Measurements from ENCODE around the gene CCSAP. TPM values are rescaled to one million over a fixed set of nuclear protein-coding genes. Genes with fewer than 3 reads are reported as not detected.

The CCSAP gene
- total RNA-seq, 1 donor from 2014 or later, result 2.5 TPM

DNA sequence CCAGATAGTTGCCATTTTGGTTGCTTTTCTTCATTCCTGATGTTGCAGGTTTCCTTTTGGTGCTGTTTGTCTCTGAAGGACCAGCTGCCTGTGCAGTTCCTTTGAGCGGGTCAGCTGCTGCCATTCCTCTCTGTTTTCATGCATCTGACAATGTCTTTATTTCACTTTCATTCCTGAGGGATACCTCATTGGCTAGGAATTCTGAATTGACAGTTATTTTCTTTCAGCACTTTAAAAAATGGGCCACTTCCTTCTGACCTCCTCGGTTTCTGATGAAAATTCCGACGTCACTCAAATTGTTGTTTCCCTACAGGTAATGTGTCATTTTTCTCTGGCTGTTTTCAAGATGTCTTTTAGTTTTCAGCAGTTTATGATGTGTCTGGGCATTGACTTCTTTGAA is 24.8 kb downstream of the CCSAP start:
- Histone ChIP-seq H3K27me3 (ENCODE audit: low read depth) (no peaks in the 10 kb centered on the region), H3K36me3 (peaks cover 27% of the 10 kb centered on the region), H3K4me3 (no peak overlapping the region), H3K9me3 (replicated peaks) (no peaks in the 10 kb centered on the region), H3K27ac (replicated peaks) (no peak overlapping the region), H3K4me1 (no peaks in the 10 kb centered on the region)
- intact Hi-C loops (cut with micrococcal nuclease), result no loop called here
- TF ChIP-seq, protein P1, sequence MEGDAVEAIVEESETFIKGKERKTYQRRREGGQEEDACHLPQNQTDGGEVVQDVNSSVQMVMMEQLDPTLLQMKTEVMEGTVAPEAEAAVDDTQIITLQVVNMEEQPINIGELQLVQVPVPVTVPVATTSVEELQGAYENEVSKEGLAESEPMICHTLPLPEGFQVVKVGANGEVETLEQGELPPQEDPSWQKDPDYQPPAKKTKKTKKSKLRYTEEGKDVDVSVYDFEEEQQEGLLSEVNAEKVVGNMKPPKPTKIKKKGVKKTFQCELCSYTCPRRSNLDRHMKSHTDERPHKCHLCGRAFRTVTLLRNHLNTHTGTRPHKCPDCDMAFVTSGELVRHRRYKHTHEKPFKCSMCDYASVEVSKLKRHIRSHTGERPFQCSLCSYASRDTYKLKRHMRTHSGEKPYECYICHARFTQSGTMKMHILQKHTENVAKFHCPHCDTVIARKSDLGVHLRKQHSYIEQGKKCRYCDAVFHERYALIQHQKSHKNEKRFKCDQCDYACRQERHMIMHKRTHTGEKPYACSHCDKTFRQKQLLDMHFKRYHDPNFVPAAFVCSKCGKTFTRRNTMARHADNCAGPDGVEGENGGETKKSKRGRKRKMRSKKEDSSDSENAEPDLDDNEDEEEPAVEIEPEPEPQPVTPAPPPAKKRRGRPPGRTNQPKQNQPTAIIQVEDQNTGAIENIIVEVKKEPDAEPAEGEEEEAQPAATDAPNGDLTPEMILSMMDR (IDR thresholded peaks at IDR 0.05; ENCODE audit: borderline replicate concordance), result no peak
- no peak for DNase-seq

DNA sequence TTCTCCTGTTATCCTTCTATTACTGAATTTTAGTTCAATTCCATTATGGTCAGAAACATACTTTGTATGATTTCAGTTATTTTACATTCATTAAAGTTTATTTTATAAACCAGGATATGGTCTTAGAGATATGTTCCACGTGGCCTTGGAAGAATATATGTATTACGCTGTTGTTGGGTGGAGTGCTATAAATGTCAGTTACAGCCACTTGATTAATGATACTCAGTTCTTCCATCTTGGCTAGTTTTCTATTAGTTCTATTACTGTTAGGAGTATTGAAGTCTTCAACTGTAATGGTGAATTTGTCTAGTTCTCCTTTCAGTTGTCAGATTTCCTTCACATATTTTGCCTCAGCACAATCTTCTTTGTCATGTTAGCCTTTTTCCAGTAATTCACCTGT is 26.7 kb downstream of the CCSAP start:
- peaks cover 18% of the 10 kb centered on the region for H3K36me3 ChIP-seq
- H3K27ac ChIP-seq (replicated peaks), result no peak overlapping the region
- intact Hi-C loops (cut with micrococcal nuclease), result no loop called here
- H3K4me1 ChIP-seq, result no peaks in the 10 kb centered on the region
- DNase-seq, result no peak
- no peaks in the 10 kb centered on the region for H3K27me3 ChIP-seq (ENCODE audit: low read depth)
- no peaks in the 10 kb centered on the region for H3K9me3 ChIP-seq (replicated peaks)
- no peak overlapping the region for H3K4me3 ChIP-seq
- TF ChIP-seq, protein P1 (IDR thresholded peaks at IDR 0.05; ENCODE audit: borderline replicate concordance), result no peak

DNA sequence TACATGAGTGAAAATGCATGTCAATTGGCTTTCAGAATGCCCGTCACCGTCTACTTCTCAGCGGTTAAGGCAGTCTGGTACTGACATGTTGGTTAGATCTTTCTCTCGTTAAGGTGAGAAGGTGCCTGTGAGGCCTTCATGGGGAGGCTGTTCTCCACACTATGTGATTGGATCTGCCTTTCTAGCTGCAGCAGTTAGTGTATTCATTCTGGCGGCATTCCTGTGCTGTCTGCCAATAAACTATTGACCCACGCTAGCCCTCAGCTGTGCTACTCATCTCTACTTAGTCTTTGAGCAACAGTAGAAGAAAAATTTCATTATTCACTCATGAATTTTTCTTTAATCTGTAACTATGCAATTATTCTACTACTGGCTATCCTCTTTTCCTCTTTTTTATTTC is 32.0 kb downstream of the CCSAP start:
- intact Hi-C loops (cut with micrococcal nuclease), result no loop called here
- H3K36me3 ChIP-seq, result peaks cover 24% of the 10 kb centered on the region

DNA sequence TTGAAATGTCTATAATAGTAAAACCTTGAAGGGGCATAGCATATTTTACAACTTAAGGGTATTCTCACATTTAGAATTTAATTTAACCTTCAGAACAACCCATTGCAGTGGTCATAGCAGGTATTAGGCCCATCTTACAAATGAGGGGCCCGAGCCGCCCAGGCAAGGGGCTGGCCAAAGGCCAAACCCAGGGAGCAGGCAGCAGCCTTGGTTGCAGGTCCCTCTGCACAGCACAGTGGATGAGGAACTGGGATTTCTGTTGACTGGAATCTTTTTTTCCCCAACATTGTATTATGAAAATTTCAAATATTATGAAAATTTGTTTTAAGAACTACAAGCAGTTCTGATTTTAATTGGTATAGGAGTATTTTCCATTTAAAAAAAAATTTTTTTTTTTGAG is 33.2 kb downstream of the CCSAP start:
- H3K27ac ChIP-seq (replicated peaks), result peak overlapping the region; percentile 50
- DNase-seq, result no peak
- H3K27me3 ChIP-seq (ENCODE audit: low read depth), result no peaks in the 10 kb centered on the region
- intact Hi-C loops (cut with micrococcal nuclease), result no loop called here
- TF ChIP-seq, protein P1 (IDR thresholded peaks at IDR 0.05; ENCODE audit: borderline replicate concordance), result no peak
- no peaks in the 10 kb centered on the region for H3K9me3 ChIP-seq (replicated peaks)
- no peak overlapping the region for H3K4me3 ChIP-seq
- peaks cover 24% of the 10 kb centered on the region for H3K36me3 ChIP-seq
- peaks cover 20% of the 10 kb centered on the region for H3K4me1 ChIP-seq

More for the DNA sequence above, 32.0 kb downstream of the CCSAP start:
- Histone ChIP-seq H3K4me3 (no peak overlapping the region), H3K9me3 (replicated peaks) (no peaks in the 10 kb centered on the region), H3K27me3 (ENCODE audit: low read depth) (no peaks in the 10 kb centered on the region), H3K4me1 (peaks cover 20% of the 10 kb centered on the region), H3K27ac (replicated peaks) (no peak overlapping the region)
- TF ChIP-seq, protein P1 (IDR thresholded peaks at IDR 0.05; ENCODE audit: borderline replicate concordance), result no peak
- no peak for DNase-seq

DNA sequence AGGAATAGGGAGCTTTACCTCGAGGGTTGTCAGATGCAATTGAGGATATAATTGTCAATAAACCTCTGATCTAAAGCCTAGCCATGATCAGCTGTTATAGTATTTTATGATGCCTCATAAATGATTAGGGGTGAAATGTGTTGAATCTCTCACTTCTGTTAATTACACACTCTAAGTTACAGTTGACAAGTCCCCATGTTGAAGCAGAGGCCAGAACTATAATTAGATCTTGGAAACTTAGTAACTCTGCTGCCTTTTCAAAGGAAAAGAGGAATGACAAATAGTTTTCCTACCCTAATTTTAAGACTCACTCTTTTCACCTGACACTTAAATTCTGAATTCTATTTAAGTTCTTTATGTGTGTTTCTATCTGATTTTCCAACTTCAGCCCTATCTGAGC is 33.8 kb downstream of the CCSAP start:
- Histone ChIP-seq H3K9me3 (replicated peaks) (no peaks in the 10 kb centered on the region), H3K4me1 (peaks cover 20% of the 10 kb centered on the region), H3K27ac (replicated peaks) (peak overlapping the region; percentile 50), H3K36me3 (peaks cover 29% of the 10 kb centered on the region), H3K4me3 (no peak overlapping the region), H3K27me3 (ENCODE audit: low read depth) (no peaks in the 10 kb centered on the region)
- no peak for DNase-seq
- intact Hi-C loops (cut with micrococcal nuclease), result no loop called here
- TF ChIP-seq, protein P1 (IDR thresholded peaks at IDR 0.05; ENCODE audit: borderline replicate concordance), result no peak

DNA sequence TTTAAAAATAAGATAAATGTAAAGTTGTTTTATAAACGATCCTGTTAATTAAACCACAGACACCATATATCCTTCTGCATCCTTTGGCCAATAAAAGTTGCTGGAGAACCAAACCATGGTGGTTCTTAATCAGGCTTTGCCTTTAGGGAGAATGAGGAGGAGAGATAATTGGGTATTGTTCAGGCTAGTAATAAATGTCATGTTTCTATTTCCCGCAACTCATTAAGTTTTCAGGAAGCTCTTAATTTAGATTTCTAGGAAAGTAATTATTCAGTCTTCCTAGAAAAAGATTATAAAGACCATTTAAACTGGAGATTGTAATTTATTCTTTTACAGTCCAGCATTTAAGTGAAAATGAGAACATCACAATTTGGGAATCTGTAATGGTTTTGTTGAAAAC is 37.5 kb downstream of the CCSAP start:
- peaks cover 57% of the 10 kb centered on the region for H3K36me3 ChIP-seq
- TF ChIP-seq, protein P1 (IDR thresholded peaks at IDR 0.05; ENCODE audit: borderline replicate concordance), result no peak
- intact Hi-C loops (cut with micrococcal nuclease), result no loop called here
- no peak overlapping the region for H3K27ac ChIP-seq (replicated peaks)
- H3K9me3 ChIP-seq (replicated peaks), result no peaks in the 10 kb centered on the region
- peaks cover 20% of the 10 kb centered on the region for H3K4me1 ChIP-seq
- no peaks in the 10 kb centered on the region for H3K27me3 ChIP-seq (ENCODE audit: low read depth)
- DNase-seq, result no peak
- H3K4me3 ChIP-seq, result no peak overlapping the region

Measured in left ventricle myocardium inferior (tissue), 1 donor.